ENCODE results near the gene POMT1. TPM values are rescaled to one million over a fixed set of nuclear protein-coding genes. Genes with fewer than 3 reads are reported as not detected.
"Not testable (repeated sequence)": the region's sequence is repeated elsewhere in the genome, so short reads cannot be mapped to it uniquely, and the experiment has no call there.

The POMT1 gene
- total RNA-seq, result 44.5 and 46.9 TPM in 2 replicates

- Mint-ChIP-seq H3K4me1 (ENCODE audit: low read depth) (peaks cover 35% of the 10 kb centered on the region), H3K36me3 (ENCODE audit: low read depth) (peaks cover 48% of the 10 kb centered on the region), H3K4me3 (ENCODE audit: low read depth) (peak within 1 kb of the TSS; percentile 97), H3K27me3 (ENCODE audit: low read depth) (no peaks in the 10 kb centered on the region), H3K9me3 (no peaks in the 10 kb centered on the region), H3K27ac (peak within 1 kb of the TSS; percentile 91)
- intact Hi-C loops (cut with micrococcal nuclease), result loop anchor here (2.0 to 10.0 kb wide), 5 partner anchors 28 to 244 kb away; partner anchors contain the start of genes FAM78A and UCK1
- DNase-seq (ENCODE audit: low spot score), result peak; percentile 87
Measured at GRCh38 chr9:131502781-131503625, at the start of gene POMT1. Gene POMT1, plus strand, starts transcription at chr9:131502918. Its CDS starts 1,301 bp downstream, at chr9:131504219.

GRCh38 chr9:131454028-131454427 lies 48.7 kb upstream of the POMT1 start:
- DNase-seq (ENCODE audit: low spot score), result no peak
- Mint-ChIP-seq H3K27ac (no peak overlapping the region), H3K4me3 (ENCODE audit: low read depth) (no peak overlapping the region), H3K27me3 (ENCODE audit: low read depth) (no peaks in the 10 kb centered on the region), H3K4me1 (ENCODE audit: low read depth) (peaks cover 16% of the 10 kb centered on the region), H3K9me3 (no peaks in the 10 kb centered on the region), H3K36me3 (ENCODE audit: low read depth) (peaks cover 81% of the 10 kb centered on the region)
- intact Hi-C loops (cut with micrococcal nuclease), result loop anchor here (5.0 kb wide), 1 partner anchor 47 kb away; no protein-coding TSS in a partner anchor

GRCh38 chr9:131455655-131456054 lies 47.1 kb upstream of the POMT1 start:
- H3K4me3 Mint-ChIP-seq (ENCODE audit: low read depth); H3K9me3 Mint-ChIP-seq; H3K27me3 Mint-ChIP-seq (ENCODE audit: low read depth); H3K4me1 Mint-ChIP-seq (ENCODE audit: low read depth); DNase-seq (ENCODE audit: low spot score); H3K27ac Mint-ChIP-seq; intact Hi-C loops (cut with micrococcal nuclease): not testable (repeated sequence)
- H3K36me3 Mint-ChIP-seq (ENCODE audit: low read depth), result peaks cover 81% of the 10 kb centered on the region

GRCh38 chr9:131457746-131458145 lies 45.0 kb upstream of the POMT1 start:
- H3K27me3 Mint-ChIP-seq (ENCODE audit: low read depth), result no peaks in the 10 kb centered on the region
- no peaks in the 10 kb centered on the region for H3K9me3 Mint-ChIP-seq
- peak overlapping the region; percentile 10 for H3K27ac Mint-ChIP-seq
- no peak for DNase-seq (ENCODE audit: low spot score)
- intact Hi-C loops (cut with micrococcal nuclease), result no loop called here
- peaks cover 2% of the 10 kb centered on the region for H3K4me1 Mint-ChIP-seq (ENCODE audit: low read depth)
- no peak overlapping the region for H3K4me3 Mint-ChIP-seq (ENCODE audit: low read depth)
- peaks cover 78% of the 10 kb centered on the region for H3K36me3 Mint-ChIP-seq (ENCODE audit: low read depth)

GRCh38 chr9:131459056-131459455 lies 43.7 kb upstream of the POMT1 start:
- H3K4me1 Mint-ChIP-seq (ENCODE audit: low read depth), result no peaks in the 10 kb centered on the region
- no peaks in the 10 kb centered on the region for H3K9me3 Mint-ChIP-seq
- no peak for DNase-seq (ENCODE audit: low spot score)
- no peak overlapping the region for H3K4me3 Mint-ChIP-seq (ENCODE audit: low read depth)
- H3K27ac Mint-ChIP-seq, result peak overlapping the region; percentile 5
- H3K36me3 Mint-ChIP-seq (ENCODE audit: low read depth), result peaks cover 81% of the 10 kb centered on the region
- intact Hi-C loops (cut with micrococcal nuclease), result no loop called here
- no peaks in the 10 kb centered on the region for H3K27me3 Mint-ChIP-seq (ENCODE audit: low read depth)

GRCh38 chr9:131461166-131461565 lies 41.6 kb upstream of the POMT1 start:
- DNase-seq (ENCODE audit: low spot score), result no peak
- intact Hi-C loops (cut with micrococcal nuclease), result no loop called here
- no peak overlapping the region for H3K4me3 Mint-ChIP-seq (ENCODE audit: low read depth)
- no peaks in the 10 kb centered on the region for H3K9me3 Mint-ChIP-seq
- H3K4me1 Mint-ChIP-seq (ENCODE audit: low read depth), result no peaks in the 10 kb centered on the region
- H3K27ac Mint-ChIP-seq, result no peak overlapping the region
- no peaks in the 10 kb centered on the region for H3K27me3 Mint-ChIP-seq (ENCODE audit: low read depth)
- H3K36me3 Mint-ChIP-seq (ENCODE audit: low read depth), result peaks cover 83% of the 10 kb centered on the region

- Mint-ChIP-seq H3K36me3 (ENCODE audit: low read depth) (peaks cover 80% of the 10 kb centered on the region), H3K27ac (no peak overlapping the region), H3K4me1 (ENCODE audit: low read depth) (no peaks in the 10 kb centered on the region), H3K27me3 (ENCODE audit: low read depth) (no peaks in the 10 kb centered on the region), H3K9me3 (no peaks in the 10 kb centered on the region), H3K4me3 (ENCODE audit: low read depth) (no peak overlapping the region)
- intact Hi-C loops (cut with micrococcal nuclease), result no loop called here
- no peak for DNase-seq (ENCODE audit: low spot score)
Measured at GRCh38 chr9:131464354-131465000, 38.2 kb upstream of the POMT1 start.

- Mint-ChIP-seq H3K27me3 (ENCODE audit: low read depth) (no peaks in the 10 kb centered on the region), H3K36me3 (ENCODE audit: low read depth) (peaks cover 80% of the 10 kb centered on the region), H3K4me3 (ENCODE audit: low read depth) (no peak overlapping the region), H3K27ac (no peak overlapping the region), H3K4me1 (ENCODE audit: low read depth) (no peaks in the 10 kb centered on the region), H3K9me3 (no peaks in the 10 kb centered on the region)
- no peak for DNase-seq (ENCODE audit: low spot score)
- intact Hi-C loops (cut with micrococcal nuclease), result no loop called here
Measured at GRCh38 chr9:131465401-131465800, 37.3 kb upstream of the POMT1 start.

- H3K36me3 Mint-ChIP-seq (ENCODE audit: low read depth), result peaks cover 79% of the 10 kb centered on the region
Measured at GRCh38 chr9:131467214-131467935, 35.3 kb upstream of the POMT1 start.

GRCh38 chr9:131468031-131468430 lies 34.7 kb upstream of the POMT1 start:
- peaks cover 81% of the 10 kb centered on the region for H3K36me3 Mint-ChIP-seq (ENCODE audit: low read depth)
- no peak overlapping the region for H3K27ac Mint-ChIP-seq
- H3K4me3 Mint-ChIP-seq (ENCODE audit: low read depth), result no peak overlapping the region
- no peak for DNase-seq (ENCODE audit: low spot score)
- no peaks in the 10 kb centered on the region for H3K4me1 Mint-ChIP-seq (ENCODE audit: low read depth)
- no peaks in the 10 kb centered on the region for H3K9me3 Mint-ChIP-seq
- intact Hi-C loops (cut with micrococcal nuclease), result no loop called here
- H3K27me3 Mint-ChIP-seq (ENCODE audit: low read depth), result no peaks in the 10 kb centered on the region

More at GRCh38 chr9:131467214-131467935, 35.3 kb upstream of the POMT1 start:
- Mint-ChIP-seq H3K27me3 (ENCODE audit: low read depth) (no peaks in the 10 kb centered on the region), H3K4me1 (ENCODE audit: low read depth) (no peaks in the 10 kb centered on the region), H3K27ac (no peak overlapping the region), H3K4me3 (ENCODE audit: low read depth) (no peak overlapping the region), H3K9me3 (no peaks in the 10 kb centered on the region)
- DNase-seq (ENCODE audit: low spot score), result no peak
- intact Hi-C loops (cut with micrococcal nuclease), result no loop called here

GRCh38 chr9:131469356-131469755 lies 33.4 kb upstream of the POMT1 start:
- no peak overlapping the region for H3K4me3 Mint-ChIP-seq (ENCODE audit: low read depth)
- intact Hi-C loops (cut with micrococcal nuclease), result no loop called here
- H3K27me3 Mint-ChIP-seq (ENCODE audit: low read depth), result no peaks in the 10 kb centered on the region
- H3K27ac Mint-ChIP-seq, result no peak overlapping the region
- peaks cover 80% of the 10 kb centered on the region for H3K36me3 Mint-ChIP-seq (ENCODE audit: low read depth)
- H3K4me1 Mint-ChIP-seq (ENCODE audit: low read depth), result no peaks in the 10 kb centered on the region
- no peaks in the 10 kb centered on the region for H3K9me3 Mint-ChIP-seq
- no peak for DNase-seq (ENCODE audit: low spot score)

GRCh38 chr9:131469951-131470350 lies 32.8 kb upstream of the POMT1 start:
- H3K27me3 Mint-ChIP-seq (ENCODE audit: low read depth), result no peaks in the 10 kb centered on the region
- H3K27ac Mint-ChIP-seq, result no peak overlapping the region
- no peak for DNase-seq (ENCODE audit: low spot score)
- H3K4me3 Mint-ChIP-seq (ENCODE audit: low read depth), result no peak overlapping the region
- peaks cover 80% of the 10 kb centered on the region for H3K36me3 Mint-ChIP-seq (ENCODE audit: low read depth)
- no peaks in the 10 kb centered on the region for H3K4me1 Mint-ChIP-seq (ENCODE audit: low read depth)
- H3K9me3 Mint-ChIP-seq, result no peaks in the 10 kb centered on the region
- intact Hi-C loops (cut with micrococcal nuclease), result no loop called here

All from activated T-helper 2 cell treated with anti-CD3 and anti-CD28 coated beads, Interferon-gamma antibody, Interleukin-2, Interleukin-4, amounts not matched to agents 10 μg/mL and 5 μg/mL and 100 μg/mL, durations not matched to agents 14 hours and 24 hours and 36 hours (primary cell).